Endothelial cell of umbilical vein (primary cell): ENCODE results near the gene MRTFA. TPM values are rescaled to one million over a fixed set of nuclear protein-coding genes. Genes with fewer than 3 reads are reported as not detected.

ENCODE experiments used
- BruUV-seq: library from RNA; stranded (reverse); fragments of 400-500 nt; replicated peaks from 2 replicates; lab custom pipeline; 2021; lab: Mats Ljungman, UMichigan
- CTCF ChIA-PET: fragments of 300-600, 350-600 bp; sonication (Branson Sonifier 250); formaldehyde crosslinking; loops from one replicate; lab custom pipeline; 2021; ENCODE audit warnings: antibody characterized with exemption, inconsistent platforms; lab: Charles Lee
- POLR2A ChIA-PET: fragments of 300-600, 350-600 bp; sonication (Branson Sonifier 250); formaldehyde crosslinking; loops from one replicate; lab custom pipeline; 2021; ENCODE audit warnings: antibody characterized with exemption, inconsistent platforms; lab: Charles Lee
- DNase-seq: peaks from one replicate; pipeline ENCODE4 v3.0.0-alpha.2; 2011; ENCODE audit warnings: low read depth, low spot score
- FAIRE-seq: peaks from 2 replicates; lab custom pipeline; 2011; peaks lifted over from hg19 to GRCh38; lab: Jason Lieb, UNC
- H2AFZ ChIP-seq: 2 replicates; pipeline ENCODE4 v1.6.0; 2012; ENCODE audit warnings: low read depth, low read length, control low read depth, inconsistent platforms
- H3K27ac ChIP-seq: 2 replicates; pipeline ENCODE4 v1.5.1; 2011; ENCODE audit warnings: low read depth, mild to moderate bottlenecking, control low read depth, low read length, moderate library complexity; ENCODE audit not compliant: insufficient read depth
- H3K27me3 ChIP-seq, 2 experiments: 2 replicates each; pipeline versions ENCODE4 v1.6.0 to v1.6.1; 2011; ENCODE audit warnings: low read length in 2 of 2, mixed read lengths in 1 of 2; ENCODE audit not compliant: control insufficient read depth in 2 of 2, insufficient read depth in 2 of 2
- H3K36me3 ChIP-seq, 2 experiments: 2 replicates in 1 of 2; 3 replicates in 1 of 2; pipeline ENCODE4 v1.5.1; 2011; ENCODE audit warnings: low read length in 2 of 2, mild to moderate bottlenecking in 1 of 2, moderate library complexity in 1 of 2; ENCODE audit not compliant: control insufficient read depth in 2 of 2, insufficient read depth in 2 of 2; ENCODE audit errors: extremely low read depth in 1 of 2
- H3K4me1 ChIP-seq: 3 replicates; pipeline ENCODE4 v1.5.1; 2011; ENCODE audit warnings: mild to moderate bottlenecking, low read length; ENCODE audit not compliant: control insufficient read depth, insufficient read depth; ENCODE audit errors: extremely low read depth
- H3K4me2 ChIP-seq: 2 replicates; pipeline ENCODE4 v1.6.1; 2011; ENCODE audit warnings: low read length, control low read depth, mixed read lengths; ENCODE audit not compliant: insufficient read depth
- H3K4me3 ChIP-seq, 3 experiments: fragments of 200-600 bp in 1 of 3; sonication (generic), shearing (Covaris generic) in 1 of 3; replicated peaks in 1 of 3; 2 replicates each; pipeline ENCODE4 v1.5.1; 2011 to 2016; ENCODE audit warnings: control low read depth in 3 of 3, low read length in 3 of 3, mild to moderate bottlenecking in 2 of 3, inconsistent platforms in 1 of 3, low read depth in 1 of 3, moderate library complexity in 1 of 3; ENCODE audit not compliant: insufficient read depth in 1 of 3
- H3K79me2 ChIP-seq: 2 replicates; pipeline ENCODE4 v1.6.0; 2012; ENCODE audit warnings: low read length, inconsistent platforms; ENCODE audit not compliant: control insufficient read depth, insufficient read depth
- H3K9ac ChIP-seq: replicated peaks from 2 replicates; pipeline ENCODE3; 2011; ENCODE audit warnings: low read length, control low read depth; ENCODE audit not compliant: insufficient read depth; ENCODE audit errors: extremely low read depth
- H3K9me1 ChIP-seq: replicated peaks from 3 replicates; pipeline ENCODE4 v1.6.0; 2011; ENCODE audit warnings: mild to moderate bottlenecking, low read length; ENCODE audit not compliant: control insufficient read depth, insufficient read depth; ENCODE audit errors: extremely low read depth
- H3K9me3 ChIP-seq: replicated peaks from 2 replicates; pipeline ENCODE4 v1.5.1; 2012; ENCODE audit warnings: low read length, inconsistent platforms; ENCODE audit not compliant: control insufficient read depth, insufficient read depth
- H4K20me1 ChIP-seq: replicated peaks from 2 replicates; pipeline ENCODE3; 2011; ENCODE audit warnings: mild to moderate bottlenecking, low read length; ENCODE audit not compliant: control insufficient read depth, insufficient read depth; ENCODE audit errors: extremely low read depth
- EZH2 ChIP-seq: IDR thresholded peaks from 2 replicates; pipeline ENCODE4 v1.6.1; 2012; ENCODE audit warnings: borderline replicate concordance, low read depth, mild to moderate bottlenecking, moderate library complexity, low read length, inconsistent platforms; ENCODE audit not compliant: severe bottlenecking
- FOS ChIP-seq: IDR thresholded peaks from 2 replicates; pipeline ENCODE4 v1.6.1; 2011; ENCODE audit warnings: mild to moderate bottlenecking, low read length, moderate library complexity, borderline replicate concordance; ENCODE audit not compliant: insufficient read depth
- GATA2 ChIP-seq: IDR thresholded peaks from 2 replicates; pipeline ENCODE4 v1.7.0; 2011; ENCODE audit warnings: low read depth, mild to moderate bottlenecking, moderate library complexity, mixed read lengths, low read length; ENCODE audit not compliant: insufficient read length, insufficient read depth
- JUN ChIP-seq: IDR thresholded peaks from 2 replicates; pipeline ENCODE4 v1.6.1; 2011; ENCODE audit warnings: borderline replicate concordance, low read depth; ENCODE audit not compliant: insufficient read length, insufficient read depth
- MYC ChIP-seq: IDR thresholded peaks from one replicate; pipeline ENCODE4 v1.6.1; 2011; ENCODE audit warnings: mild to moderate bottlenecking, low read depth, low read length
- POLR2A ChIP-seq: IDR thresholded peaks from 2 replicates; pipeline ENCODE4 v1.6.1; 2012; ENCODE audit warnings: low read depth, mild to moderate bottlenecking, control low read depth, low read length
- POLR2AphosphoS5 ChIP-seq: IDR thresholded peaks from 2 replicates; pipeline ENCODE4 v1.6.1; 2012; ENCODE audit warnings: low read depth, mild to moderate bottlenecking, control low read depth, low read length, moderate library complexity; ENCODE audit not compliant: insufficient read depth
- dilution Hi-C: fragments of 300-500 bp; cut with MboI; formaldehyde crosslinking; loops from one replicate; pipeline ENCODE4 v1.15.0; 2019; ENCODE audit warnings: low sequenced_read_pairs; ENCODE audit not compliant: extremely low pct_ligation_motif_present
- intact Hi-C: fragments of 100-400 bp; cut with micrococcal nuclease; formaldehyde crosslinking; loops from one replicate; pipeline ENCODE4 v1.10.0; 2022
- polyA plus RNA-seq, 4 experiments: library from polyadenylated mRNA; depleted of rRNA in 3 of 4; stranded (reverse) in 3 of 4; unstranded in 1 of 4; fragments of >200 nt; gene quantifications; 2 replicates each; pipeline versions ENCODE4 v1.2.1 to v1.2.3, GENCODE V29; 2011 to 2012; ENCODE audit warnings: missing spikeins in 1 of 4
- total RNA-seq: library from RNA; stranded (reverse); gene quantifications from 2 replicates; pipeline ENCODE4 v1.2.3, GENCODE V29; 2021
- TF ChIP-seq, protein P1 (sequence below), 2 donors: IDR thresholded peaks; 1 replicate in 1 of 2; 2 replicates in 1 of 2; pipeline ENCODE4 v1.5.1; 2011; ENCODE audit warnings: low read length in 2 of 2, mild to moderate bottlenecking in 2 of 2, moderate library complexity in 2 of 2, control low read depth in 1 of 2, inconsistent platforms in 1 of 2, low read depth in 1 of 2; ENCODE audit not compliant: insufficient read depth in 1 of 2; ENCODE audit errors: extremely low read depth in 1 of 2

MRTFA gene
- total and polyA plus RNA-seq, 2 donors (not counting 3 experiments of a cell fraction or from before 2014, with no cell fraction given): 13.6 to 44.1 TPM

DNA sequence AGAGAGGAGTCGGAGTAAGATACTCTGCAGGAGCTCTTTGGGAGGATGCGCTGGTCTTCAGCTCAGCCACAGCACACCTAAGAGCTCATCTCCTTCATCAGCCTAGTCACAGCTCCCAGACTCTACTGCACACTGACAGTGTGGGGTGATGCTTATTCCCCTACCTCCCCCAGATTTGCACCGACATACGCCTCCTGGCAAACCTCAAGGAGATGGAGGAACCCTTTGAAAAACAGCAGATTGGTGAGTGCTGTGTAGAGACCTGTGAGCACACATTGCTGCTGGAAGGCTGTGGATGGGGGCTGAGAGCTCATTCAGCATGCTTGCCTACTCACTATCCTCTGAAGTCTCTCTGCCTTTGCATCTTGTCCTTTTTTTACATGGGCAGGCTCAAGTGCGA, 275.4 kb downstream of the MRTFA start:
- intact Hi-C loops: no loop called here
- Histone ChIP-seq H3K27me3 (no peaks in the 10 kb centered on the region), H3K4me2 (no peak overlapping the region), H3K27ac (no peak overlapping the region), H3K79me2 (no peaks in the 10 kb centered on the region), H3K4me3 (no peak overlapping the region), H2AFZ (no peak overlapping the region), H3K9me3 (no peaks in the 10 kb centered on the region), H3K9ac (no peak overlapping the region), H3K9me1 (no peaks in the 10 kb centered on the region), H4K20me1 (no peaks in the 10 kb centered on the region), H3K4me1 (peaks cover 10% of the 10 kb centered on the region), H3K36me3 (peaks cover 35 to 49% of the 10 kb centered on the region in 2 experiments)
- dilution Hi-C loops: no loop called here
- BruUV-seq: no TSS peak
- DNase-seq (no peak), FAIRE-seq (no peak)
- CTCF ChIA-PET: no interaction called here
- POLR2A ChIA-PET: no interaction called here
- TF ChIP-seq JUN: no peak
- TF ChIP-seq, protein P1, sequence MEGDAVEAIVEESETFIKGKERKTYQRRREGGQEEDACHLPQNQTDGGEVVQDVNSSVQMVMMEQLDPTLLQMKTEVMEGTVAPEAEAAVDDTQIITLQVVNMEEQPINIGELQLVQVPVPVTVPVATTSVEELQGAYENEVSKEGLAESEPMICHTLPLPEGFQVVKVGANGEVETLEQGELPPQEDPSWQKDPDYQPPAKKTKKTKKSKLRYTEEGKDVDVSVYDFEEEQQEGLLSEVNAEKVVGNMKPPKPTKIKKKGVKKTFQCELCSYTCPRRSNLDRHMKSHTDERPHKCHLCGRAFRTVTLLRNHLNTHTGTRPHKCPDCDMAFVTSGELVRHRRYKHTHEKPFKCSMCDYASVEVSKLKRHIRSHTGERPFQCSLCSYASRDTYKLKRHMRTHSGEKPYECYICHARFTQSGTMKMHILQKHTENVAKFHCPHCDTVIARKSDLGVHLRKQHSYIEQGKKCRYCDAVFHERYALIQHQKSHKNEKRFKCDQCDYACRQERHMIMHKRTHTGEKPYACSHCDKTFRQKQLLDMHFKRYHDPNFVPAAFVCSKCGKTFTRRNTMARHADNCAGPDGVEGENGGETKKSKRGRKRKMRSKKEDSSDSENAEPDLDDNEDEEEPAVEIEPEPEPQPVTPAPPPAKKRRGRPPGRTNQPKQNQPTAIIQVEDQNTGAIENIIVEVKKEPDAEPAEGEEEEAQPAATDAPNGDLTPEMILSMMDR (IDR thresholded peaks at IDR 0.05; ENCODE audit: extremely low read depth in 1 of 2, insufficient read depth in 1 of 2, low read depth in 1 of 2, low read length in 2 of 2): no peak
- no peak for TF ChIP-seq POLR2A
- no peak for TF ChIP-seq POLR2AphosphoS5
- no peak for TF ChIP-seq GATA2
- no peak for TF ChIP-seq FOS
- TF ChIP-seq EZH2: no peak
- TF ChIP-seq MYC: no peak

Other genes starting within 250 kb of the MRTFA start
- gene MCHR1, start 42.8 kb upstream of the MRTFA start, total RNA-seq: not detected in 2 replicates
- not detected in 2 replicates for gene MCHR1, start 42.8 kb upstream of the MRTFA start, polyA plus RNA-seq
- gene SLC25A17, start 182.6 kb upstream of the MRTFA start, total RNA-seq: 24.9 and 25.8 TPM in 2 replicates
- 11.9 and 12.2 TPM in 2 replicates for gene SLC25A17, start 182.6 kb upstream of the MRTFA start, polyA plus RNA-seq
- 249 and 250 TPM in 2 replicates for gene ST13, start 219.9 kb upstream of the MRTFA start, total RNA-seq
- 35.7 and 41.2 TPM in 2 replicates for gene ST13, start 219.9 kb upstream of the MRTFA start, polyA plus RNA-seq
- gene XPNPEP3, start 220.4 kb upstream of the MRTFA start, total RNA-seq: 21.2 TPM in 2 replicates
- 12.3 and 14.6 TPM in 2 replicates for gene XPNPEP3, start 220.4 kb upstream of the MRTFA start, polyA plus RNA-seq
- not detected in 2 replicates for gene DNAJB7, start 225.4 kb upstream of the MRTFA start, total RNA-seq
- not detected in 2 replicates for gene DNAJB7, start 225.4 kb upstream of the MRTFA start, polyA plus RNA-seq